ENCODE measurements around the gene FBXW7.

GRCh38 chr4:152427981-152428380 is 107.9 kb downstream of the FBXW7 start:
- TF ChIP-seq CTCF (conservative IDR thresholded peaks at IDR 0.05) (no peak), ZFX (IDR thresholded peaks at IDR 0.05) (no peak)

Measured in C4-2B (cell line).